HEK293 (cell line): ENCODE measurements around the gene KCNQ2.

ENCODE experiments used
- CTCF ChIP-seq: fragments of 450-650 bp; formaldehyde crosslinking; IDR thresholded peaks from 2 replicates; pipeline ENCODE4 v1.5.1; 2016; ENCODE audit warnings: missing biosample characterization, missing genetic modification characterization
- KLF1 ChIP-seq: fragments of 450-650 bp; formaldehyde crosslinking; IDR thresholded peaks from 2 replicates; pipeline ENCODE4 v1.5.1; 2016; ENCODE audit warnings: missing biosample characterization, missing genetic modification characterization
- PBX3 ChIP-seq: sonication (generic); formaldehyde crosslinking; IDR thresholded peaks from 2 replicates; pipeline ENCODE4 v1.8.1; 2022; ENCODE audit warnings: mild to moderate bottlenecking, moderate library complexity, missing genetic modification reagents
- SALL2 ChIP-seq: fragments of 450-650 bp; formaldehyde crosslinking; IDR thresholded peaks from 2 replicates; pipeline ENCODE4 v1.5.0; 2017; ENCODE audit warnings: missing biosample characterization, mild to moderate bottlenecking, missing genetic modification characterization, borderline replicate concordance
- SETDB1 ChIP-seq: IDR thresholded peaks from one replicate; pipeline ENCODE4 v1.6.1; 2017; ENCODE audit warnings: mild to moderate bottlenecking, low read length, moderate library complexity, mixed read lengths; ENCODE audit not compliant: insufficient read length
- ZBTB20 ChIP-seq: fragments of 450-650 bp; formaldehyde crosslinking; IDR thresholded peaks from 2 replicates; pipeline ENCODE4 v1.5.1; 2016; ENCODE audit warnings: missing biosample characterization, missing genetic modification characterization
- ZNF223 ChIP-seq: fragments of 450-650 bp; formaldehyde crosslinking; IDR thresholded peaks from 2 replicates; pipeline ENCODE4 v1.5.1; 2016; ENCODE audit warnings: missing biosample characterization, missing genetic modification characterization
- ZNF239 ChIP-seq: fragments of 450-650 bp; formaldehyde crosslinking; IDR thresholded peaks from 2 replicates; pipeline ENCODE4 v1.5.1; 2016; ENCODE audit warnings: missing biosample characterization, missing genetic modification characterization
- ZNF350 ChIP-seq: fragments of 450-650 bp; formaldehyde crosslinking; IDR thresholded peaks from 2 replicates; pipeline ENCODE4 v1.5.0; 2017; ENCODE audit warnings: missing biosample characterization, mild to moderate bottlenecking, missing genetic modification characterization
- ZNF423 ChIP-seq: fragments of 450-650 bp; formaldehyde crosslinking; IDR thresholded peaks from 2 replicates; pipeline ENCODE4 v1.5.1; 2016; ENCODE audit warnings: missing biosample characterization, missing genetic modification characterization
- ZNF501 ChIP-seq: fragments of 450-650 bp; formaldehyde crosslinking; IDR thresholded peaks from 2 replicates; pipeline ENCODE4 v1.5.1; 2016; ENCODE audit warnings: missing biosample characterization, missing genetic modification characterization
- ZNF529 ChIP-seq: fragments of 450-650 bp; formaldehyde crosslinking; IDR thresholded peaks from 2 replicates; pipeline ENCODE4 v1.5.1; 2017; ENCODE audit warnings: missing genetic modification characterization, missing biosample characterization; ENCODE audit not compliant: insufficient replicate concordance
- ZNF704 ChIP-seq: fragments of 450-650 bp; formaldehyde crosslinking; IDR thresholded peaks from 2 replicates; pipeline ENCODE4 v1.5.1; 2016; ENCODE audit warnings: missing biosample characterization, missing genetic modification characterization
- ZNF76 ChIP-seq: fragments of 450-650 bp; formaldehyde crosslinking; IDR thresholded peaks from 2 replicates; pipeline ENCODE4; 2016; ENCODE audit warnings: low read depth, missing biosample characterization, missing genetic modification characterization, borderline replicate concordance

- TF ChIP-seq CTCF (tag by site-specific recombination) (no peak), ZNF239 (tag by site-specific recombination) (no peak), ZNF501 (no peak), SALL2 (tag by site-specific recombination) (no peak), SETDB1 (no peak), ZNF223 (no peak), ZNF704 (tag by site-specific recombination) (no peak), PBX3 (CRISPR knock-in tag) (no peak), KLF1 (tag by site-specific recombination) (no peak), ZNF529 (tag by site-specific recombination) (no peak), ZBTB20 (tag by site-specific recombination) (no peak), ZNF350 (tag by site-specific recombination) (no peak), ZNF76 (tag by site-specific recombination) (no peak), ZNF423 (tag by site-specific recombination) (no peak)
These were observed 40.8 kb upstream of the KCNQ2 start for GRCh38 chr20:63513207-63513606.
